ENCODE data around the gene PTPRB. TPM values are rescaled to one million over a fixed set of nuclear protein-coding genes. Genes with fewer than 3 reads are reported as not detected.
A peak's percentile ranks its signal among the peaks of the same experiment; 100 is the strongest.

Gene PTPRB
- total and polyA plus RNA-seq, 2 donors (not counting 1 experiment from before 2014, with no cell fraction given) = 0.66 to 1.6 TPM

GRCh38 chr12:70604662-70605061 lies 32.6 kb downstream of the PTPRB start:
- no peak overlapping the region for H3K9ac ChIP-seq (ENCODE audit: insufficient read depth, low read length)
- H3K4me3 ChIP-seq (replicated peaks in 1 of 4; ENCODE audit: control extremely low read depth in 1 of 4, insufficient read depth in 1 of 4, low read depth in 3 of 4, low read length in 4 of 4) = no peak overlapping the region
- H3K27ac ChIP-seq (ENCODE audit: insufficient read depth, low read length) = no peak overlapping the region
- DNase-seq (ENCODE audit: low read depth in 2 of 2) = no peak
- H3K4me1 ChIP-seq (ENCODE audit: control insufficient read depth, extremely low read depth, insufficient read depth, low read length) = no peaks in the 10 kb centered on the region
- H3K4me2 ChIP-seq (ENCODE audit: extremely low read depth, insufficient read depth, low read length) = no peak overlapping the region
- no peaks in the 10 kb centered on the region for H3K36me3 ChIP-seq (ENCODE audit: control insufficient read depth, insufficient read depth, low read length)
- no peak overlapping the region for H2AFZ ChIP-seq (ENCODE audit: low read length)
- no peaks in the 10 kb centered on the region for H3K79me2 ChIP-seq (ENCODE audit: control insufficient read depth, insufficient read depth, low read length)
- no peak for TF ChIP-seq CTCF (conservative IDR thresholded peaks at IDR 0.05 in 1 of 2, IDR thresholded peaks at IDR 0.05 in 1 of 2; ENCODE audit: low read depth in 1 of 2, low read length in 2 of 2)
- no peaks in the 10 kb centered on the region for H4K20me1 ChIP-seq (ENCODE audit: control insufficient read depth, extremely low read depth, insufficient read depth, low read length)
- H3K9me3 ChIP-seq (ENCODE audit: control insufficient read depth, insufficient read depth, low read depth, low read length) = no peaks in the 10 kb centered on the region
- H3K27me3 ChIP-seq (ENCODE audit: control insufficient read depth, insufficient read depth, low read length) = no peaks in the 10 kb centered on the region

- H2AFZ ChIP-seq (ENCODE audit: low read length) = no peak overlapping the region
- no peak overlapping the region for H3K4me3 ChIP-seq (replicated peaks in 1 of 4; ENCODE audit: control extremely low read depth in 1 of 4, insufficient read depth in 1 of 4, low read depth in 3 of 4, low read length in 4 of 4)
- H3K4me2 ChIP-seq (ENCODE audit: extremely low read depth, insufficient read depth, low read length) = peak overlapping the region; percentile 44
- no peaks in the 10 kb centered on the region for H3K36me3 ChIP-seq (ENCODE audit: control insufficient read depth, insufficient read depth, low read length)
- TF ChIP-seq EZH2 (IDR thresholded peaks at IDR 0.05; ENCODE audit: low read length, missing control alignments) (no peak), CTCF (conservative IDR thresholded peaks at IDR 0.05 in 1 of 2, IDR thresholded peaks at IDR 0.05 in 1 of 2; ENCODE audit: low read depth in 1 of 2, low read length in 2 of 2) (no peak)
- no peak overlapping the region for H3K9ac ChIP-seq (ENCODE audit: insufficient read depth, low read length)
- H4K20me1 ChIP-seq (ENCODE audit: control insufficient read depth, extremely low read depth, insufficient read depth, low read length) = no peaks in the 10 kb centered on the region
- H3K79me2 ChIP-seq (ENCODE audit: control insufficient read depth, insufficient read depth, low read length) = no peaks in the 10 kb centered on the region
- peak in 1 of 2 donors; percentile 58 for DNase-seq (ENCODE audit: low read depth in 2 of 2)
- H3K27ac ChIP-seq (ENCODE audit: insufficient read depth, low read length) = no peak overlapping the region
- H3K9me3 ChIP-seq (ENCODE audit: control insufficient read depth, insufficient read depth, low read depth, low read length) = no peaks in the 10 kb centered on the region
- H3K4me1 ChIP-seq (ENCODE audit: control insufficient read depth, extremely low read depth, insufficient read depth, low read length) = no peaks in the 10 kb centered on the region
- H3K27me3 ChIP-seq (ENCODE audit: control insufficient read depth, insufficient read depth, low read length) = no peaks in the 10 kb centered on the region
These were observed 34.2 kb downstream of the PTPRB start for GRCh38 chr12:70603044-70603443.

GRCh38 chr12:70598467-70599193 lies 38.6 kb downstream of the PTPRB start:
- H3K4me2 ChIP-seq (ENCODE audit: extremely low read depth, insufficient read depth, low read length) = no peak overlapping the region
- no peaks in the 10 kb centered on the region for H3K27me3 ChIP-seq (ENCODE audit: control insufficient read depth, insufficient read depth, low read length)
- no peaks in the 10 kb centered on the region for H3K9me3 ChIP-seq (ENCODE audit: control insufficient read depth, insufficient read depth, low read depth, low read length)
- TF ChIP-seq CTCF (conservative IDR thresholded peaks at IDR 0.05 in 1 of 2, IDR thresholded peaks at IDR 0.05 in 1 of 2; ENCODE audit: low read depth in 1 of 2, low read length in 2 of 2) (no peak), EZH2 (IDR thresholded peaks at IDR 0.05; ENCODE audit: low read length, missing control alignments) (no peak)
- no peaks in the 10 kb centered on the region for H3K36me3 ChIP-seq (ENCODE audit: control insufficient read depth, insufficient read depth, low read length)
- H3K4me3 ChIP-seq (replicated peaks in 1 of 4; ENCODE audit: control extremely low read depth in 1 of 4, insufficient read depth in 1 of 4, low read depth in 3 of 4, low read length in 4 of 4) = no peak overlapping the region
- H2AFZ ChIP-seq (ENCODE audit: low read length) = no peak overlapping the region
- no peak overlapping the region for H3K9ac ChIP-seq (ENCODE audit: insufficient read depth, low read length)
- peak in 1 of 2 donors; percentile 67 for DNase-seq (ENCODE audit: low read depth in 2 of 2)
- no peaks in the 10 kb centered on the region for H3K4me1 ChIP-seq (ENCODE audit: control insufficient read depth, extremely low read depth, insufficient read depth, low read length)
- no peak overlapping the region for H3K27ac ChIP-seq (ENCODE audit: insufficient read depth, low read length)
- no peaks in the 10 kb centered on the region for H3K79me2 ChIP-seq (ENCODE audit: control insufficient read depth, insufficient read depth, low read length)
- no peaks in the 10 kb centered on the region for H4K20me1 ChIP-seq (ENCODE audit: control insufficient read depth, extremely low read depth, insufficient read depth, low read length)
